A549 (cell line): ENCODE data around the gene IL9.

Experiments
- EP300 ChIP-seq, 2 experiments: fragments of >200 bp; sonication (Bioruptor Twin); formaldehyde crosslinking; IDR thresholded peaks; 2 replicates in 1 of 2; 3 replicates in 1 of 2; pipeline ENCODE4 v1.6.1; 2016 to 2017
- MAFK ChIP-seq: fragments of 450-650 bp; IDR thresholded peaks from 2 replicates; pipeline ENCODE4 v1.6.1; 2014; ENCODE audit not compliant: partially characterized antibody
- MYC ChIP-seq: IDR thresholded peaks from 2 replicates; pipeline ENCODE4 v1.6.1; 2012; ENCODE audit warnings: mild to moderate bottlenecking, inconsistent platforms, low read length, improper control_type of control experiment, borderline replicate concordance
- RAD21 ChIP-seq, 2 experiments: fragments of >200 bp in 1 of 2; sonication (Bioruptor Twin) in 1 of 2; formaldehyde crosslinking in 1 of 2; IDR thresholded peaks in 1 of 2; conservative IDR thresholded peaks in 1 of 2; 2 replicates in 1 of 2; 3 replicates in 1 of 2; pipeline ENCODE4 v1.6.1; 2012 to 2018; ENCODE audit warnings: inconsistent platforms in 1 of 2
- TF ChIP-seq, protein P1 (sequence below): fragments of >200 bp; sonication (Bioruptor Twin); formaldehyde crosslinking; IDR thresholded peaks from 3 replicates; pipeline ENCODE4 v1.5.1; 2016
- TF ChIP-seq, protein P2 (sequence below): fragments of 450-650 bp; IDR thresholded peaks from 2 replicates; pipeline ENCODE4 v1.6.1; 2014; ENCODE audit warnings: antibody characterized with exemption
- TF ChIP-seq, protein P3 (sequence below): fragments of >200 bp; sonication (Bioruptor Twin); formaldehyde crosslinking; IDR thresholded peaks from 3 replicates; pipeline ENCODE4 v1.6.1; 2016

DNA sequence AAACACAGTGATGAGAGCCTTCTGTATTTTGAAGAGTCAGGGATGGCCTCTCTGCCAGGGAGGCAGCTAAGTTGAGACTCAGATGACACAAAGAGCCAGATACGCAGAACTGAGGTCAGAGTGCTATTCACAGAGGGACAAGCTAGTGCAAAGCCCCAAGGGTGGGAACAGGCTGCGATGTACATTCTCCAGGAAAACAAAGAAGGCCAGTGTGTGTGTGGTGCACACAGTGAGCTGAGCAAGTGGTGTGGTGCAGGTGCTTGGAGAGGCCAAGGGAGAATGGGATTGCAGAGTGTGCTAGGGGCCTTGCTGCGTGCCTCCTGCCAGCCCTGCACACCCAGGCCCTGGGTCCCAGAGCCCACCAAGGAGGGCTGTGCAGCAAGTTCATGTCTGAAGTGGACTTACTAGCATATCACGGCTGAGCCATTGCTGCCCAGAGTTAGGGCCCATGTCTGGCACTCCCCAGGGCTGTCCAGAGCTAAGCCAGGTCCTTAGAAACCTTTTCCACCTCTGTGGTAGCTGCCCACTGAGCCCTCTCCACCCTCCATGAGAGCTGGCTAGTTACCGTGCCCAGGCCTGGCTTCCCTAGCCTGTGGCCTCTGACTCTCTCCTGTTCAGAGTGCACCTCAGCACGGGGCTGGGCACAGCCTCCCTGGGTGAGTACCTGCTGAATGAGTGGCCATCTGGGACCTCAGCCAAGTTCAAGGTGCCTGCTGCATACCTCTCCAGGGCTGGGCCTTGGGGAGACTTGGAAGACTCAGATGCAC lies 51.9 kb downstream of the IL9 start:
- TF ChIP-seq, protein P1, sequence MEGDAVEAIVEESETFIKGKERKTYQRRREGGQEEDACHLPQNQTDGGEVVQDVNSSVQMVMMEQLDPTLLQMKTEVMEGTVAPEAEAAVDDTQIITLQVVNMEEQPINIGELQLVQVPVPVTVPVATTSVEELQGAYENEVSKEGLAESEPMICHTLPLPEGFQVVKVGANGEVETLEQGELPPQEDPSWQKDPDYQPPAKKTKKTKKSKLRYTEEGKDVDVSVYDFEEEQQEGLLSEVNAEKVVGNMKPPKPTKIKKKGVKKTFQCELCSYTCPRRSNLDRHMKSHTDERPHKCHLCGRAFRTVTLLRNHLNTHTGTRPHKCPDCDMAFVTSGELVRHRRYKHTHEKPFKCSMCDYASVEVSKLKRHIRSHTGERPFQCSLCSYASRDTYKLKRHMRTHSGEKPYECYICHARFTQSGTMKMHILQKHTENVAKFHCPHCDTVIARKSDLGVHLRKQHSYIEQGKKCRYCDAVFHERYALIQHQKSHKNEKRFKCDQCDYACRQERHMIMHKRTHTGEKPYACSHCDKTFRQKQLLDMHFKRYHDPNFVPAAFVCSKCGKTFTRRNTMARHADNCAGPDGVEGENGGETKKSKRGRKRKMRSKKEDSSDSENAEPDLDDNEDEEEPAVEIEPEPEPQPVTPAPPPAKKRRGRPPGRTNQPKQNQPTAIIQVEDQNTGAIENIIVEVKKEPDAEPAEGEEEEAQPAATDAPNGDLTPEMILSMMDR = no peak
- TF ChIP-seq MAFK = no peak
- TF ChIP-seq, protein P2, sequence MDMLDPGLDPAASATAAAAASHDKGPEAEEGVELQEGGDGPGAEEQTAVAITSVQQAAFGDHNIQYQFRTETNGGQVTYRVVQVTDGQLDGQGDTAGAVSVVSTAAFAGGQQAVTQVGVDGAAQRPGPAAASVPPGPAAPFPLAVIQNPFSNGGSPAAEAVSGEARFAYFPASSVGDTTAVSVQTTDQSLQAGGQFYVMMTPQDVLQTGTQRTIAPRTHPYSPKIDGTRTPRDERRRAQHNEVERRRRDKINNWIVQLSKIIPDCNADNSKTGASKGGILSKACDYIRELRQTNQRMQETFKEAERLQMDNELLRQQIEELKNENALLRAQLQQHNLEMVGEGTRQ = no peak
- no peak for TF ChIP-seq RAD21 (conservative IDR thresholded peaks at IDR 0.05 in 1 of 2, IDR thresholded peaks at IDR 0.05 in 1 of 2)
- TF ChIP-seq, protein P3, sequence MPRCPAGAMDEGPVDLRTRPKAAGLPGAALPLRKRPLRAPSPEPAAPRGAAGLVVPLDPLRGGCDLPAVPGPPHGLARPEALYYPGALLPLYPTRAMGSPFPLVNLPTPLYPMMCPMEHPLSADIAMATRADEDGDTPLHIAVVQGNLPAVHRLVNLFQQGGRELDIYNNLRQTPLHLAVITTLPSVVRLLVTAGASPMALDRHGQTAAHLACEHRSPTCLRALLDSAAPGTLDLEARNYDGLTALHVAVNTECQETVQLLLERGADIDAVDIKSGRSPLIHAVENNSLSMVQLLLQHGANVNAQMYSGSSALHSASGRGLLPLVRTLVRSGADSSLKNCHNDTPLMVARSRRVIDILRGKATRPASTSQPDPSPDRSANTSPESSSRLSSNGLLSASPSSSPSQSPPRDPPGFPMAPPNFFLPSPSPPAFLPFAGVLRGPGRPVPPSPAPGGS = no peak
- TF ChIP-seq MYC = no peak
- no peak for TF ChIP-seq EP300 (IDR thresholded peaks at IDR 0.05)
